Upper lobe of left lung (tissue), 6 donors: Measurements from ENCODE around the gene ROBO1. TPM values are rescaled to one million over a fixed set of nuclear protein-coding genes. Genes with fewer than 3 reads are reported as not detected.

ENCODE experiments used
- ATAC-seq, 2 donors: fragments of 200-7000 bp; cut with Tn5 transposase; one replicate each; pipeline ENCODE4 v1.9.1; 2022; ENCODE audit warnings: mild to moderate bottlenecking in 2 of 2, moderate library complexity in 2 of 2; ENCODE audit not compliant: low FRiP score in 2 of 2
- DNase-seq, 2 donors: peaks; one replicate each; pipeline ENCODE4 v3.0.0-alpha.2; 2019 to 2020
- H3K27ac ChIP-seq, 4 donors: fragments of 200-600 bp; sonication (generic); one replicate each; pipeline ENCODE4 v1.5.1; 2016 to 2019
- H3K27me3 ChIP-seq, 4 donors: fragments of 200-600 bp; sonication (generic); one replicate each; pipeline ENCODE4 v1.5.1; 2017 to 2019
- H3K36me3 ChIP-seq, 4 donors: fragments of 200-600 bp; sonication (generic); one replicate each; pipeline ENCODE4 v1.5.1; 2016 to 2019
- H3K4me1 ChIP-seq, 4 donors: fragments of 200-600 bp; sonication (generic); one replicate each; pipeline ENCODE4 v1.5.1; 2018 to 2019
- H3K4me3 ChIP-seq, 4 donors: fragments of 200-600 bp; sonication (generic); one replicate each; pipeline ENCODE4 v1.5.1; 2017 to 2019; ENCODE audit warnings: mild to moderate bottlenecking in 2 of 4, moderate library complexity in 1 of 4
- H3K9me3 ChIP-seq, 4 donors: fragments of 200-600 bp; sonication (generic); one replicate each; pipeline ENCODE4 v1.5.1; 2018 to 2019
- CTCF ChIP-seq, 6 experiments: fragments of 450-650 bp in 4 of 6; fragments of 200-600 bp in 2 of 6; sonication (generic) in 2 of 6; IDR thresholded peaks; one replicate each; pipeline ENCODE4 v1.5.1; 2016 to 2019; ENCODE audit warnings: antibody characterized with exemption in 6 of 6
- EP300 ChIP-seq, 4 donors: sonication (generic); formaldehyde crosslinking; IDR thresholded peaks; one replicate each; pipeline ENCODE4 v1.5.1; 2017; ENCODE audit warnings: antibody characterized with exemption in 4 of 4, control low read depth in 2 of 4
- POLR2A ChIP-seq, 4 donors: fragments of 450-650 bp; IDR thresholded peaks; one replicate each; pipeline ENCODE4 v1.5.1; 2016 to 2017; ENCODE audit warnings: antibody characterized with exemption in 4 of 4, mild to moderate bottlenecking in 2 of 4
- POLR2AphosphoS5 ChIP-seq, 2 donors: sonication (generic); formaldehyde crosslinking; IDR thresholded peaks; one replicate each; pipeline ENCODE4 v1.5.1; 2017; ENCODE audit warnings: antibody characterized with exemption in 2 of 2
- WGBS, 2 donors: methylation state at CpG; one replicate each; pipeline ENCODE4 v1.1.5; 2017 to 2018; 5-methylcytosine and 5-hydroxymethylcytosine counted together
- total RNA-seq, 6 donors: library from RNA; depleted of rRNA in 4 of 6; stranded (reverse); fragments of >200 nt in 4 of 6; gene quantifications; one replicate each; pipeline versions ENCODE4 v1.1.0 to v1.2.1, GENCODE V29; 2016 to 2021
- donor health status: DM: no; HTN: no; CAD: no; lungs with moderate emphysema.
- donor health status: DM: no; HTN: yes; CAD: no; lungs with severe emphysema.

ROBO1 gene
- total RNA-seq, 6 donors from 2014 or later, result 10.5 to 29.0 (median 18.0) TPM

- WGBS, 2 donors, result 67 to 70% methylated on average over 5 of the region's 5 CpGs
- Histone ChIP-seq H3K4me3 (no peak overlapping the region), H3K27me3 (no peaks in the 10 kb centered on the region), H3K4me1 (peaks cover 0 to 3% (median 0%) of the 10 kb centered on the region in 4 donors), H3K36me3 (no peaks in the 10 kb centered on the region), H3K9me3 (no peaks in the 10 kb centered on the region), H3K27ac (no peak overlapping the region)
- no peak for DNase-seq
- no peak for ATAC-seq
- TF ChIP-seq POLR2A (IDR thresholded peaks at IDR 0.05) (no peak), EP300 (IDR thresholded peaks at IDR 0.05) (no peak), POLR2AphosphoS5 (IDR thresholded peaks at IDR 0.05) (no peak), CTCF (IDR thresholded peaks at IDR 0.05) (no peak)
These were observed 942.5 kb downstream of the ROBO1 start for GRCh38 chr3:78825118-78825857.

GRCh38 chr3:78823859-78824258 lies 943.9 kb downstream of the ROBO1 start:
- no peak overlapping the region for H3K27ac ChIP-seq

GRCh38 chr3:78823434-78823833 lies 944.4 kb downstream of the ROBO1 start:
- DNase-seq (no peak), ATAC-seq (no peak)
- no peaks in the 10 kb centered on the region for H3K9me3 ChIP-seq
- TF ChIP-seq CTCF (IDR thresholded peaks at IDR 0.05), result no peak
- H3K4me1 ChIP-seq, result peaks cover 0 to 3% (median 0%) of the 10 kb centered on the region in 4 donors
- no peak overlapping the region for H3K4me3 ChIP-seq
- no peak overlapping the region for H3K27ac ChIP-seq
- WGBS, 2 donors, result 87 to 88% methylated on average over 4 of the region's 4 CpGs
- H3K27me3 ChIP-seq, result no peaks in the 10 kb centered on the region
- H3K36me3 ChIP-seq, result no peaks in the 10 kb centered on the region

More at GRCh38 chr3:78823859-78824258, 943.9 kb downstream of the ROBO1 start:
- WGBS, 2 donors, result 63 to 69% methylated on average over 1 of the region's 1 CpG
- Histone ChIP-seq H3K4me3 (no peak overlapping the region), H3K4me1 (peaks cover 0 to 3% (median 0%) of the 10 kb centered on the region in 4 donors), H3K9me3 (no peaks in the 10 kb centered on the region), H3K27me3 (no peaks in the 10 kb centered on the region), H3K36me3 (no peaks in the 10 kb centered on the region)
- ATAC-seq (no peak), DNase-seq (no peak)
- TF ChIP-seq EP300 (IDR thresholded peaks at IDR 0.05), result no peak
- TF ChIP-seq POLR2A (IDR thresholded peaks at IDR 0.05), result no peak
- no peak for TF ChIP-seq POLR2AphosphoS5 (IDR thresholded peaks at IDR 0.05)

GRCh38 chr3:78822726-78823125 lies 945.1 kb downstream of the ROBO1 start:
- no peak overlapping the region for H3K27ac ChIP-seq
- no peaks in the 10 kb centered on the region for H3K36me3 ChIP-seq
- no peaks in the 10 kb centered on the region for H3K27me3 ChIP-seq
- DNase-seq (no peak), ATAC-seq (no peak)
- H3K4me1 ChIP-seq, result peaks cover 0 to 3% (median 0%) of the 10 kb centered on the region in 4 donors
- no peak for TF ChIP-seq POLR2AphosphoS5 (IDR thresholded peaks at IDR 0.05)
- no peak for TF ChIP-seq POLR2A (IDR thresholded peaks at IDR 0.05)
- no peak for TF ChIP-seq CTCF (IDR thresholded peaks at IDR 0.05)
- no peak for TF ChIP-seq EP300 (IDR thresholded peaks at IDR 0.05)
- no peaks in the 10 kb centered on the region for H3K9me3 ChIP-seq
- H3K4me3 ChIP-seq, result no peak overlapping the region

GRCh38 chr3:78820542-78820941 lies 947.3 kb downstream of the ROBO1 start:
- WGBS, 2 donors, result 59 to 76% methylated on average over 1 of the region's 1 CpG
- Histone ChIP-seq H3K27me3 (no peaks in the 10 kb centered on the region), H3K27ac (no peak overlapping the region), H3K36me3 (no peaks in the 10 kb centered on the region), H3K4me1 (peaks cover 0 to 3% (median 0%) of the 10 kb centered on the region in 4 donors), H3K4me3 (no peak overlapping the region), H3K9me3 (no peaks in the 10 kb centered on the region)
- no peak for ATAC-seq
- DNase-seq, result no peak
- TF ChIP-seq EP300 (IDR thresholded peaks at IDR 0.05) (no peak), CTCF (IDR thresholded peaks at IDR 0.05) (no peak), POLR2AphosphoS5 (IDR thresholded peaks at IDR 0.05) (no peak), POLR2A (IDR thresholded peaks at IDR 0.05) (no peak)
